CD8-positive, alpha-beta memory T cell (primary cell): Measurements from ENCODE around the gene FLOT1. TPM values are rescaled to one million over a fixed set of nuclear protein-coding genes. Genes with fewer than 3 reads are reported as not detected.

Source experiments
- CTCF ChIA-PET: fragments of 350-600 bp; sonication (Branson Sonifier 250); formaldehyde crosslinking; loops from one replicate; lab custom pipeline; 2021; ENCODE audit warnings: antibody characterized with exemption; lab: Charles Lee
- POLR2A ChIA-PET: fragments of 350-600 bp; sonication (Branson Sonifier 250); formaldehyde crosslinking; loops from one replicate; lab custom pipeline; 2021; ENCODE audit warnings: antibody characterized with exemption; lab: Charles Lee
- DNase-seq, 5 donors: peaks; one replicate each; pipeline versions ENCODE4 v3.0.0 to v3.0.0-alpha.2; 2020 to 2022; ENCODE audit warnings: mixed read lengths in 1 of 5
- H3K27ac ChIP-seq: one replicate; pipeline ENCODE4 v1.7.0; 2013; ENCODE audit warnings: low read depth, mild to moderate bottlenecking, low read length, moderate library complexity
- H3K27me3 ChIP-seq: 2 replicates; pipeline ENCODE4 v1.7.0; 2013; ENCODE audit warnings: low read length, mild to moderate bottlenecking; ENCODE audit not compliant: insufficient read depth, poor library complexity, severe bottlenecking
- H3K36me3 ChIP-seq: 2 replicates; pipeline ENCODE4 v1.7.0; 2013; ENCODE audit warnings: mild to moderate bottlenecking, low read length, moderate library complexity; ENCODE audit not compliant: insufficient read depth
- H3K4me1 ChIP-seq: 2 replicates; pipeline ENCODE4 v1.7.0; 2013; ENCODE audit warnings: mild to moderate bottlenecking, low read length, moderate library complexity; ENCODE audit not compliant: insufficient read depth
- H3K4me3 ChIP-seq: 2 replicates; pipeline ENCODE4 v1.7.0; 2013; ENCODE audit warnings: mild to moderate bottlenecking, low read length
- H3K9me3 ChIP-seq: 2 replicates; pipeline ENCODE4 v1.7.0; 2013; ENCODE audit warnings: mild to moderate bottlenecking, low read length
- H3K27ac Mint-ChIP-seq, 8 donors: one replicate each; pipeline ENCODE4 v1.8.0; 2020 to 2021; ENCODE audit warnings: mixed read lengths in 8 of 8, mild to moderate bottlenecking in 6 of 8, inconsistent platforms in 3 of 8, moderate library complexity in 3 of 8
- H3K27me3 Mint-ChIP-seq, 2 donors: one replicate each; pipeline ENCODE4 v1.8.0; 2020 to 2021; ENCODE audit warnings: mixed read lengths in 2 of 2, mild to moderate bottlenecking in 1 of 2, moderate library complexity in 1 of 2
- H3K36me3 Mint-ChIP-seq, 3 donors: one replicate each; pipeline ENCODE4 v1.8.0; 2020 to 2021; ENCODE audit warnings: mixed read lengths in 3 of 3, inconsistent platforms in 1 of 3, mild to moderate bottlenecking in 1 of 3
- H3K4me1 Mint-ChIP-seq, 3 donors: one replicate each; pipeline ENCODE4 v1.8.0; 2020 to 2021; ENCODE audit warnings: mixed read lengths in 3 of 3, inconsistent platforms in 1 of 3, mild to moderate bottlenecking in 1 of 3
- H3K4me3 Mint-ChIP-seq, 7 donors: one replicate each; pipeline ENCODE4 v1.8.0; 2020 to 2021; ENCODE audit warnings: mixed read lengths in 7 of 7, mild to moderate bottlenecking in 6 of 7, moderate library complexity in 4 of 7, inconsistent platforms in 2 of 7
- H3K9me3 Mint-ChIP-seq, 5 donors: one replicate each; pipeline ENCODE4 v1.8.0; 2020 to 2022; ENCODE audit warnings: mixed read lengths in 5 of 5, mild to moderate bottlenecking in 3 of 5, moderate library complexity in 2 of 5, inconsistent platforms in 1 of 5
- polyA plus RNA-seq: library from polyadenylated mRNA; unstranded; fragments of 300-500 nt; fragmentation: Illumina TruSeq; gene quantifications from one replicate; pipeline ENCODE4 v1.2.3, GENCODE V29; 2021
- total RNA-seq, 2 experiments: library from RNA; stranded (reverse); gene quantifications; one replicate each; pipeline ENCODE4 v1.2.3, GENCODE V29; 2021

FLOT1 gene
- total and polyA plus RNA-seq, 3 experiments from 2014 or later: 104 to 155 (median 154) TPM

DNA sequence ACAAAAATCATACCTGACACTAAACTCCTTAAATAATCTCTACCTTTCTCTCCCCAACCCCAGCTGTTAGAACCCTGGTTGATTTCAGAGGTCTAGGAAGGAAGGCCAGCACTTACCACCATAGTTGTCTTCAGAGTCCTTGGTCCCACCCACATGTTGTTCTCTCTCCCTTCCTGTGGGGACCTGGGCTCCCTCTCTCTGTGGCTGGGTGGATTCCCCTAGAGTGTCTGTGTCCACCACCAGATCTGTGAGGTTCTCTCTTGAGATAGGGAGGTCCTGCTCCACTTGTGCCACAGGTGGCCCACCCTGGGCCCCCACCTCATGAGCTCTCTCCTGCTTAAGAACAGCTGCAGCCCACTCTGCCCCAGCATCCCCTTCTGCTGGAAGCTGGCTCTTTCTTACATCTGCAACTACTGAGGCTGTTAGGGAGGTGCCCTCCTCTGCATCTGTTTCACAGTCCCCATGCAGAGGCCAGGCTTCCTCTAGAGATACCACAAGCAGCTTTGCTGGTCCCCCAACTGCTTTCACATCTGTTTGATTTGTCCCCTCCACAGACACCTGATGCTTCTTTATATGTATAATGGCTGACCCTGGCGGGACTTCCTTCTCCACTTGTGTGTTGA is 30.6 kb downstream of the FLOT1 start:
- DNase-seq: no peak
- Histone ChIP-seq H3K4me1 (peaks cover 12% of the 10 kb centered on the region), H3K27me3 (no peaks in the 10 kb centered on the region), H3K4me3 (no peak overlapping the region), H3K9me3 (no peaks in the 10 kb centered on the region), H3K36me3 (peaks cover 40% of the 10 kb centered on the region), H3K27ac (no peak overlapping the region)
- H3K4me1 Mint-ChIP-seq: peaks cover 27 to 43% (median 34%) of the 10 kb centered on the region in 3 donors
- H3K4me3 Mint-ChIP-seq: peak overlapping the region in 2 of 7 donors; percentile 2 to 68
- CTCF ChIA-PET: interaction anchor here (1.4 to 3.1 kb wide), 4 partner anchors 10 to 171 kb away, joined by 3 to 13 read pairs (median 9); partner anchors contain the start of gene DHX16
- peaks cover 11 to 73% (median 30%) of the 10 kb centered on the region in 3 donors for H3K36me3 Mint-ChIP-seq
- POLR2A ChIA-PET: no interaction called here
- H3K27me3 Mint-ChIP-seq: no peaks in the 10 kb centered on the region
- H3K27ac Mint-ChIP-seq: peak overlapping the region in 7 of 8 donors; percentile 10 to 77 (median 60)
- no peaks in the 10 kb centered on the region for H3K9me3 Mint-ChIP-seq

DNA sequence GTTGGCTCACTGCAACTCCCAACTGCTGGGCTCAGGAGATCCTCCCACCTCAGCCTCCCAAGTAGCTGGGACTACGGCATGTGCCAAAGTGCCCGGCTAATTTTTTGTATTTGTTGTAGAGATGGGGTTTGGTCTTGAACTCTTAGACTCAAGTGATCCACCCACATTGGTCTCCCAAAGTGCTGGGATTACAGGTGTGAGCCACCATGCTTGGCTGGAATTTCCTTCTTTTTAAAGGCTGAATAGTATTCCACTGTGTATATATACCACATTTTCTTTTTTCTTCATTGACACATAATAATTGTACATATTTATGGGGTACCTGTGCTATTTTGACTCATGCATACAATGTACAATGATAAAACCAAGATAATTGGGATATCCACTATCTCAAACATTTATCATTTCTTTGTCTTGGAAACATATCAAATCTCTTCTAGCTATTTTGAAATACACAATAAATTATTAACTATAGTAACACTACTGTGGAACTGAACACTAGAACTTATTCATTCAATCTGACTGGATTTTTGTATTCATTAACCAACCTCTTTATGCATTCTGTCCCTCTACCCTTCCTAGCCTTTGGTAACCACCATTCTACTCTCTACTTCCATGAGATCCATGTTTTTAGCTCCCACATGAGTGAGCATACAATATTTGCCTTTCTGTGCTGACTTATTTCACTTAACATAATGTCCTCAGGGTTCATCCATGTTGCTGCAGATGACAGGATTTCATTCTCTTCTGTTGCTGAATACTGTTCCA is 33.2 kb downstream of the FLOT1 start:
- H3K4me1 Mint-ChIP-seq: peaks cover 14 to 26% (median 20%) of the 10 kb centered on the region in 3 donors
- Histone ChIP-seq H3K4me1 (peaks cover 5% of the 10 kb centered on the region), H3K27me3 (no peaks in the 10 kb centered on the region), H3K4me3 (no peak overlapping the region), H3K9me3 (no peaks in the 10 kb centered on the region), H3K36me3 (peaks cover 44% of the 10 kb centered on the region), H3K27ac (no peak overlapping the region)
- ChIA-PET CTCF (interaction anchor here (0.8 kb wide), 1 partner anchor 22 kb away, joined by 3 read pairs; no protein-coding TSS in a partner anchor), POLR2A (no interaction called here)
- DNase-seq: no peak
- H3K27me3 Mint-ChIP-seq: no peaks in the 10 kb centered on the region
- no peak overlapping the region for H3K4me3 Mint-ChIP-seq
- peak overlapping the region in 1 of 8 donors; percentile 40 for H3K27ac Mint-ChIP-seq
- no peaks in the 10 kb centered on the region for H3K9me3 Mint-ChIP-seq
- H3K36me3 Mint-ChIP-seq: peaks cover 15 to 80% (median 34%) of the 10 kb centered on the region in 3 donors

DNA sequence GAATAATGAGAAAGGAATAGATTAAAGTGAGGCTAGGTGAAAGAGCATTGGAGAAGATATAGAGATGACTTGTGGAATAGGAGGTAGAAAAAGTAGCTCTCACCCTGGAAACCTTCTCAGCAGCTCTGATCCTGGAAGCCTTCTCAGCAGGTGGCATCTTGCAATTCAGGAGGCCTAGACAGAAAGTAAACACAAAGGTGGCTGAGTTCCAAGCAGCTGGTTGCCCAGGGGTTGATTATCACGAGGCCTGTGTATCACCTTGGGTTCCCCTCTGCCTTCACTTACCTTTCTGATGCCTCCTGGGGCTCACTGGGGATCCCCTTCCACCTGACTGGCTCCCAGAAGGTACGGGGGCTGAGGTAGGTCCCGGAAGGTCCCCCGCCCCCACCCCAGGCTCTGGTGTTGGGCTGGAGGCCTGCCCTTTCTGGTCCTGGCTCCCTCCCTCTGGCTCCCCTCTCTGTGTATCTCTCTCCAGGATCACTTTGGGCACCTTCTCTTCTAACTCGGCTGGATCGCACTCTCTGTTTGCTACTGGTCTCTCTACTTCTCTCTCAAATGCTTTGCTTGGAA is 35.1 kb downstream of the FLOT1 start:
- peak overlapping the region in 4 of 8 donors; percentile 8 to 91 (median 76) for H3K27ac Mint-ChIP-seq
- Histone ChIP-seq H3K4me1 (peaks cover 4% of the 10 kb centered on the region), H3K27me3 (no peaks in the 10 kb centered on the region), H3K36me3 (peaks cover 30% of the 10 kb centered on the region), H3K9me3 (no peaks in the 10 kb centered on the region), H3K27ac (no peak overlapping the region), H3K4me3 (no peak overlapping the region)
- no peak for DNase-seq
- peaks cover 7 to 14% (median 11%) of the 10 kb centered on the region in 3 donors for H3K4me1 Mint-ChIP-seq
- H3K4me3 Mint-ChIP-seq: no peak overlapping the region
- ChIA-PET CTCF (interaction anchor here (1.1 to 1.4 kb wide), 2 partner anchors 10 to 15 kb away, joined by 4 to 5 read pairs; partner anchors contain the start of gene MDC1), POLR2A (no interaction called here)
- peaks cover 19 to 82% (median 32%) of the 10 kb centered on the region in 3 donors for H3K36me3 Mint-ChIP-seq
- no peaks in the 10 kb centered on the region for H3K9me3 Mint-ChIP-seq
- H3K27me3 Mint-ChIP-seq: no peaks in the 10 kb centered on the region

DNA sequence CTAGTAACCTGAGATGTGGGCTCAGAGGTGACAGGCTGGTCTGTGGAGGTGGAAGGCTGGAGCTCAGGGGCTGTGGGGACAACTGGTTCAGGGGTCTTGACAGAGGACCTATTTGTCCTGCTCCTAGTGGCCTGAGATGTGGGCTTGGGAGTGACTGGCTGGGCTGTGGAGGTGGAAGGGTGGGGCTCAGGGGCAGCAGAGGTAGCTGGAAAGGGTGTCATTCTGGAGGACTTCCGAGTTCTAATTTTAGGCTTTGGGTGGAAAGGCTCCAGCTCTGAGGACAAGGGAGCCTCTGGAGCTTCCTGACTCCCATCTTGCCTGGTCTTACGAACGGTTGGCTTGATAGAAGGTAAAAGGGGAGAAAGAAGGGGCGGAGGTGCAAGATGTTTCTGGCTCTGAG is 36.9 kb downstream of the FLOT1 start:
- Mint-ChIP-seq H3K36me3 (peaks cover 19 to 71% (median 24%) of the 10 kb centered on the region in 3 donors), H3K9me3 (no peaks in the 10 kb centered on the region), H3K27ac (peak overlapping the region in 3 of 8 donors; percentile 22 to 63 (median 43)), H3K4me3 (no peak overlapping the region), H3K4me1 (no peaks in the 10 kb centered on the region), H3K27me3 (no peaks in the 10 kb centered on the region)
- H3K36me3 ChIP-seq: peaks cover 13% of the 10 kb centered on the region
- no peaks in the 10 kb centered on the region for H3K4me1 ChIP-seq
- no peaks in the 10 kb centered on the region for H3K9me3 ChIP-seq
- H3K27me3 ChIP-seq: no peaks in the 10 kb centered on the region
- H3K27ac ChIP-seq: no peak overlapping the region
- ChIA-PET POLR2A (no interaction called here), CTCF (interaction anchor here (0.9 to 5.0 kb wide), 3 partner anchors 12 to 27 kb away, joined by 3 to 21 read pairs (median 4); partner anchors contain the start of gene MDC1)
- no peak overlapping the region for H3K4me3 ChIP-seq
- DNase-seq: no peak

DNA sequence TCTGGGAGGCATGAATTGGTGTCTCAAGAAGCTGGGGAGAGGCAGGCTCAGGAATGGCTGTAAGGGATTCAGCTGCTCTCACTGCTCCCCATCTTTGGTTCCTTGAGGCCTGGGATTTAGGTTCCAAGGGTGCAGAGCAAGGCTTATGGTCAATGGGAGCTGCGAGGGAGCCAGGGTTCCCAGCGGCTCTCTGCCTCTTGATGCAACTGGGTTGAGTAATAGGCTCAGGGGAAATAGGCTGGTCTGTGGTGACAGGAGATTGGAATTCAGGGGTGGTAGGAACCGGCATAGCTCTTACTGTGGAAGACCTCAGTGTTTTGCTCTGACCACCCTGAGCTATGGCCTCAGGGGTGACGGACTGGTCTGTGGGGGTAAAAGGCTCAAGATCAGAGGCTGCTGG is 38.7 kb downstream of the FLOT1 start:
- H3K27ac Mint-ChIP-seq: peak overlapping the region in 1 of 8 donors; percentile 69
- H3K9me3 Mint-ChIP-seq: no peaks in the 10 kb centered on the region
- no peaks in the 10 kb centered on the region for H3K27me3 ChIP-seq
- no peak overlapping the region for H3K27ac ChIP-seq
- H3K27me3 Mint-ChIP-seq: no peaks in the 10 kb centered on the region
- no peak overlapping the region for H3K4me3 ChIP-seq
- CTCF ChIA-PET: interaction anchor here (1.5 to 5.0 kb wide), 3 partner anchors 13 to 26 kb away, joined by 3 to 21 read pairs (median 3); partner anchors contain the start of gene NRM
- H3K4me1 ChIP-seq: no peaks in the 10 kb centered on the region
- H3K9me3 ChIP-seq: no peaks in the 10 kb centered on the region
- POLR2A ChIA-PET: no interaction called here
- no peaks in the 10 kb centered on the region for H3K4me1 Mint-ChIP-seq
- peaks cover 12% of the 10 kb centered on the region for H3K36me3 ChIP-seq
- H3K4me3 Mint-ChIP-seq: peak overlapping the region in 1 of 7 donors; percentile 28
- peaks cover 19 to 72% (median 25%) of the 10 kb centered on the region in 3 donors for H3K36me3 Mint-ChIP-seq
- no peak for DNase-seq

DNA sequence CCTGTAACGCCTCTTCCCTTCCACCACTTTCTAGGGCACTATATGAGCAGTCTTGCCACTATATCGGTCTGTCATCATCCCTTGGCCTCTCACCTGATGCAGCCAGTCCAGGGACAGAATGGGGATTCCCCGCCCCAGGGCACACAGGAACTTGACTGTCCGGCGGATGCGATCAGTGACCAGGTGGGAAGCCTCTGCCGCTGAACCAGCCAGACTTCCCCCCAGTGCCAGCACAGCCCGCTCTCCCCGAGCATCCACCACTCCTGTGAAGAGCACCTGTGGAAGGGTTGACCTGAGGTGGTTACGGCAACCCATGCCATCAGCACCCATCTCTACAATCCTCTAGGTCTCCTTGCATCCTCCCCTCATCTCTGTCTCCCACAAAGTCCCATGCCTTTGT is 39.5 kb downstream of the FLOT1 start:
- Mint-ChIP-seq H3K4me3 (no peak overlapping the region), H3K9me3 (no peaks in the 10 kb centered on the region), H3K27me3 (no peaks in the 10 kb centered on the region), H3K36me3 (peaks cover 19 to 67% (median 24%) of the 10 kb centered on the region in 3 donors), H3K27ac (peak overlapping the region in 1 of 8 donors; percentile 86), H3K4me1 (no peaks in the 10 kb centered on the region)
- Histone ChIP-seq H3K9me3 (no peaks in the 10 kb centered on the region), H3K36me3 (peaks cover 10% of the 10 kb centered on the region), H3K27me3 (no peaks in the 10 kb centered on the region), H3K4me1 (no peaks in the 10 kb centered on the region), H3K27ac (no peak overlapping the region), H3K4me3 (no peak overlapping the region)
- CTCF ChIA-PET: interaction anchor here (1.5 to 5.0 kb wide), 3 partner anchors 12 to 25 kb away, joined by 3 to 21 read pairs (median 3); partner anchors contain the start of gene NRM
- no peak for DNase-seq
- POLR2A ChIA-PET: no interaction called here

- ChIA-PET CTCF (interaction anchor here (1.3 kb wide), 1 partner anchor 11 kb away, joined by 4 read pairs; no protein-coding TSS in a partner anchor), POLR2A (no interaction called here)
- Histone ChIP-seq H3K4me3 (no peak overlapping the region), H3K36me3 (peaks cover 5% of the 10 kb centered on the region), H3K4me1 (no peaks in the 10 kb centered on the region), H3K27me3 (no peaks in the 10 kb centered on the region), H3K27ac (no peak overlapping the region), H3K9me3 (no peaks in the 10 kb centered on the region)
- Mint-ChIP-seq H3K4me1 (no peaks in the 10 kb centered on the region), H3K36me3 (peaks cover 16 to 46% (median 19%) of the 10 kb centered on the region in 3 donors), H3K27me3 (no peaks in the 10 kb centered on the region), H3K27ac (peak overlapping the region in 1 of 8 donors; percentile 42), H3K9me3 (no peaks in the 10 kb centered on the region), H3K4me3 (no peak overlapping the region)
- no peak for DNase-seq
These were observed 42.1 kb downstream of the FLOT1 start for GRCh38 chr6:30700340-30700739.
